CD14-positive monocyte (primary cell): ENCODE measurements around the gene HINT3. TPM values are rescaled to one million over a fixed set of nuclear protein-coding genes. Genes with fewer than 3 reads are reported as not detected.

Experiments used
- DNase-seq, 3 donors: peaks; one replicate each; pipeline ENCODE4 v3.0.0-alpha.2; 2011 to 2022
- H2AFZ ChIP-seq: 2 replicates; pipeline ENCODE4 v1.6.0; 2012; ENCODE audit warnings: mild to moderate bottlenecking, low read depth, low read length, inconsistent platforms; ENCODE audit not compliant: insufficient read depth, poor library complexity, severe bottlenecking
- H3K27ac ChIP-seq, 2 donors: 1 replicate in 1 of 2; 2 replicates in 1 of 2; pipeline ENCODE4 v1.5.1; 2012 to 2013; ENCODE audit warnings: low read length in 2 of 2, control low read depth in 1 of 2, inconsistent platforms in 1 of 2, low read depth in 1 of 2, mild to moderate bottlenecking in 1 of 2
- H3K27me3 ChIP-seq, 2 donors: one replicate each; pipeline versions ENCODE4 v1.6.0 to v1.6.1; 2011 to 2013; ENCODE audit warnings: low read length in 2 of 2; ENCODE audit not compliant: control insufficient read depth in 2 of 2, insufficient read depth in 2 of 2
- H3K36me3 ChIP-seq, 2 donors: replicated peaks in 1 of 2; 1 replicate in 1 of 2; 2 replicates in 1 of 2; pipeline versions ENCODE4 v1.5.1 to v1.6.1; 2012 to 2013; ENCODE audit warnings: low read length in 2 of 2, control low read depth in 1 of 2, inconsistent platforms in 1 of 2, mild to moderate bottlenecking in 1 of 2; ENCODE audit not compliant: insufficient read depth in 2 of 2, control insufficient read depth in 1 of 2
- H3K4me1 ChIP-seq, 2 donors: 1 replicate in 1 of 2; 2 replicates in 1 of 2; pipeline versions ENCODE4 v1.5.1 to v1.6.1; 2012 to 2013; ENCODE audit warnings: low read length in 2 of 2, control low read depth in 1 of 2, inconsistent platforms in 1 of 2, mild to moderate bottlenecking in 1 of 2, moderate library complexity in 1 of 2; ENCODE audit not compliant: insufficient read depth in 2 of 2, control insufficient read depth in 1 of 2
- H3K4me2 ChIP-seq: replicated peaks from 2 replicates; pipeline ENCODE3; 2012; ENCODE audit warnings: low read length, moderate library complexity, mild to moderate bottlenecking; ENCODE audit not compliant: poor library complexity, severe bottlenecking; ENCODE audit errors: extremely low read depth
- H3K4me3 ChIP-seq, 3 experiments: fragments of 200-600 bp in 1 of 3; sonication (generic) in 1 of 3; replicated peaks in 1 of 3; 1 replicate in 2 of 3; 2 replicates in 1 of 3; pipeline ENCODE4 v1.5.1; 2011 to 2013; ENCODE audit warnings: low read length in 3 of 3, mild to moderate bottlenecking in 3 of 3, control low read depth in 2 of 3, low read depth in 2 of 3, inconsistent platforms in 1 of 3, moderate library complexity in 1 of 3
- H3K79me2 ChIP-seq: 2 replicates; pipeline ENCODE4 v1.6.0; 2012; ENCODE audit warnings: mild to moderate bottlenecking, control low read depth, inconsistent platforms, low read length, moderate library complexity; ENCODE audit not compliant: insufficient read depth
- H3K9ac ChIP-seq: 2 replicates; pipeline ENCODE4 v1.6.0; 2017; ENCODE audit warnings: low read length, mild to moderate bottlenecking; ENCODE audit not compliant: insufficient read depth, poor library complexity, severe bottlenecking
- H3K9me3 ChIP-seq, 2 donors: replicated peaks in 1 of 2; 1 replicate in 1 of 2; 2 replicates in 1 of 2; pipeline versions ENCODE4 v1.5.1 to v1.6.1; 2012 to 2013; ENCODE audit warnings: low read length in 2 of 2, control low read depth in 1 of 2; ENCODE audit not compliant: control insufficient read depth in 1 of 2, insufficient read depth in 1 of 2
- H4K20me1 ChIP-seq: 2 replicates; pipeline ENCODE4 v1.6.0; 2012; ENCODE audit warnings: mild to moderate bottlenecking, low read length, control low read depth, moderate library complexity; ENCODE audit not compliant: insufficient read depth
- H3K27ac Mint-ChIP-seq, 7 donors: one replicate each; pipeline ENCODE4 v1.8.0; 2020; ENCODE audit warnings: mild to moderate bottlenecking in 7 of 7, mixed read lengths in 7 of 7, moderate library complexity in 6 of 7, inconsistent platforms in 2 of 7
- H3K27me3 Mint-ChIP-seq, 3 donors: one replicate each; pipeline ENCODE4 v1.8.0; 2021 to 2022; ENCODE audit warnings: low read depth in 3 of 3, mild to moderate bottlenecking in 3 of 3, mixed read lengths in 3 of 3, moderate library complexity in 3 of 3, inconsistent platforms in 1 of 3
- H3K36me3 Mint-ChIP-seq, 2 donors: one replicate each; pipeline ENCODE4 v1.8.0; 2020; ENCODE audit warnings: mixed read lengths in 2 of 2, inconsistent platforms in 1 of 2, mild to moderate bottlenecking in 1 of 2
- H3K4me1 Mint-ChIP-seq: one replicate; pipeline ENCODE4 v1.8.0; 2020; ENCODE audit warnings: mild to moderate bottlenecking, mixed read lengths
- H3K4me3 Mint-ChIP-seq, 2 donors: one replicate each; pipeline ENCODE4 v1.8.0; 2020; ENCODE audit warnings: mild to moderate bottlenecking in 2 of 2, mixed read lengths in 2 of 2, moderate library complexity in 1 of 2
- H3K9me3 Mint-ChIP-seq, 7 donors: one replicate each; pipeline ENCODE4 v1.8.0; 2020 to 2022; ENCODE audit warnings: mixed read lengths in 7 of 7, mild to moderate bottlenecking in 6 of 7, moderate library complexity in 6 of 7, inconsistent platforms in 2 of 7
- CTCF ChIP-seq: fragments of 200-600 bp; IDR thresholded peaks from one replicate; pipeline ENCODE4 v1.8.0; 2022; ENCODE audit warnings: antibody characterized with exemption, mild to moderate bottlenecking
- WGBS: methylation state at CpG from one replicate; pipeline ENCODE4 v1.1.5; 2013; ENCODE audit warnings: missing lambda C conversion rate; ENCODE audit not compliant: insufficient coverage; 5-methylcytosine and 5-hydroxymethylcytosine counted together
- intact Hi-C, 2 donors: fragments of 100-400 bp; cut with micrococcal nuclease; formaldehyde crosslinking; loops; one replicate each; pipeline versions ENCODE4 v1.15.0 to v1.15.1; 2023
- polyA plus RNA-seq, 3 donors: library from polyadenylated mRNA; depleted of rRNA in 1 of 3; unstranded in 2 of 3; stranded (reverse) in 1 of 3; fragments of 300-500 nt in 2 of 3; fragments of >200 nt in 1 of 3; fragmentation: Illumina TruSeq in 2 of 3; gene quantifications; 1 replicate in 2 of 3; 2 replicates in 1 of 3; pipeline ENCODE4 v1.2.3, GENCODE V29; 2012 to 2021

HINT3 gene
- polyA plus RNA-seq, 3 donors, result 5.3 to 18.0 (median 12.3) TPM

DNA sequence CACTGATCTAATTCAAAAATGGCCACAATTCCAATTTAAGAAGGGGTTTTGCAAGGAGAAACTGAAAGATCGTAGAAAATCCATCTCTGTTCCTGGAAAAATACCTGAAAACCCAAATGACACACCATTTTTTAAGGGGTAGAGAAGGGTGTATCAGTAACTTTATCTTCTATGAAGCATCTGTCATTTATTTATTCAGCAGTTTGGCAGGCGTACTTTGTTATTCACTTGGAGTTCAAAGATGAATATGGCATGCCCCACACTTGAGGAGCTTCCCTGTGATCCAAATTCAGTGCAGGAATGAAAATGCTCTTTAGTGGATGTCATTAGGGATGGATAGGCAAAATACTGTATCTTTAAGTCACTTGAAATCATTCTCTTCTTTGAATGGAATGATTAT is 7.2 kb downstream of the HINT3 start:
- H3K36me3 ChIP-seq, result peaks cover 21 to 57% of the 10 kb centered on the region in 2 donors
- no peak overlapping the region for H3K4me3 ChIP-seq
- no CpG with 5 or more reads among the region's 2 CpGs for WGBS
- peaks cover 0 to 2% (median 0%) of the 10 kb centered on the region in 7 donors for H3K9me3 Mint-ChIP-seq
- H3K36me3 Mint-ChIP-seq, result peaks cover 33 to 46% of the 10 kb centered on the region in 2 donors
- H3K4me3 Mint-ChIP-seq, result no peak overlapping the region
- no peak overlapping the region for H2AFZ ChIP-seq
- H3K4me1 ChIP-seq, result peaks cover 7 to 8% of the 10 kb centered on the region in 2 donors
- H3K4me2 ChIP-seq, result no peak overlapping the region
- intact Hi-C loops, result no loop called here
- peaks cover 90% of the 10 kb centered on the region for H3K79me2 ChIP-seq
- no peak for TF ChIP-seq CTCF
- H3K27me3 ChIP-seq, result no peaks in the 10 kb centered on the region
- no peak overlapping the region for H3K9ac ChIP-seq
- H3K4me1 Mint-ChIP-seq, result peaks cover 9% of the 10 kb centered on the region
- no peaks in the 10 kb centered on the region for H3K9me3 ChIP-seq
- H4K20me1 ChIP-seq, result peaks cover 88% of the 10 kb centered on the region
- DNase-seq, result no peak
- no peaks in the 10 kb centered on the region for H3K27me3 Mint-ChIP-seq
- H3K27ac Mint-ChIP-seq, result no peak overlapping the region
- no peak overlapping the region for H3K27ac ChIP-seq

- H4K20me1 ChIP-seq, result peaks cover 86% of the 10 kb centered on the region
- no peak overlapping the region for H3K4me2 ChIP-seq
- H3K27ac ChIP-seq, result no peak overlapping the region
- H3K36me3 Mint-ChIP-seq, result peaks cover 39 to 47% of the 10 kb centered on the region in 2 donors
- peaks cover 0 to 2% (median 0%) of the 10 kb centered on the region in 7 donors for H3K9me3 Mint-ChIP-seq
- no peaks in the 10 kb centered on the region for H3K27me3 Mint-ChIP-seq
- peaks cover 10% of the 10 kb centered on the region for H3K4me1 Mint-ChIP-seq
- no peak overlapping the region for H2AFZ ChIP-seq
- no CpG with 5 or more reads among the region's 1 CpG for WGBS
- H3K4me3 ChIP-seq, result no peak overlapping the region
- no peaks in the 10 kb centered on the region for H3K4me1 ChIP-seq
- no peak overlapping the region for H3K4me3 Mint-ChIP-seq
- no peaks in the 10 kb centered on the region for H3K9me3 ChIP-seq
- no peaks in the 10 kb centered on the region for H3K27me3 ChIP-seq
- no peak overlapping the region for H3K9ac ChIP-seq
- no peak for TF ChIP-seq CTCF
- H3K27ac Mint-ChIP-seq, result no peak overlapping the region
- no peak for DNase-seq
- intact Hi-C loops, result no loop called here
- peaks cover 85% of the 10 kb centered on the region for H3K79me2 ChIP-seq
- H3K36me3 ChIP-seq, result peaks cover 23 to 59% of the 10 kb centered on the region in 2 donors
Observed at GRCh38 chr6:125966569-125966968, 10.0 kb downstream of the HINT3 start.
